GM12878 (cell line): Measurements from ENCODE around the gene SDF4. TPM values are rescaled to one million over a fixed set of nuclear protein-coding genes. Genes with fewer than 3 reads are reported as not detected.

Source experiments
- CREM ChIP-seq: IDR thresholded peaks from 2 replicates; pipeline ENCODE4 v1.6.1; 2014; ENCODE audit warnings: antibody characterized with exemption, low read depth
- EED ChIP-seq: sonication (generic); IDR thresholded peaks from 2 replicates; pipeline ENCODE4 v1.6.1; 2016; ENCODE audit warnings: antibody characterized with exemption, low read depth
- EGR1 ChIP-seq, 2 experiments: IDR thresholded peaks; 1 replicate in 1 of 2; 2 replicates in 1 of 2; pipeline ENCODE4 v1.6.1; 2011 to 2012; ENCODE audit warnings: low read depth in 2 of 2, low read length in 2 of 2, borderline replicate concordance in 1 of 2, mild to moderate bottlenecking in 1 of 2, moderate library complexity in 1 of 2
- FOXM1 ChIP-seq: IDR thresholded peaks from 2 replicates; pipeline ENCODE4 v1.6.1; 2012; ENCODE audit warnings: low read depth, mild to moderate bottlenecking, inconsistent platforms, low read length, moderate library complexity
- GABPA ChIP-seq: IDR thresholded peaks from 2 replicates; pipeline ENCODE4 v1.6.1; 2014; ENCODE audit warnings: antibody characterized with exemption, low read depth, mild to moderate bottlenecking, inconsistent platforms
- HDAC2 ChIP-seq: fragments of 200-600 bp; sonication (generic); IDR thresholded peaks from 2 replicates; pipeline ENCODE4 v1.6.1; 2017
- IRF4 ChIP-seq: IDR thresholded peaks from 2 replicates; pipeline ENCODE4 v1.6.1; 2011; ENCODE audit warnings: low read depth, low read length
- NR2C2 ChIP-seq: IDR thresholded peaks from 2 replicates; pipeline ENCODE4 v1.6.1; 2011; ENCODE audit warnings: borderline replicate concordance, low read depth; ENCODE audit not compliant: control insufficient read depth, insufficient read length
- PAX5 ChIP-seq: IDR thresholded peaks from 2 replicates; pipeline ENCODE4 v1.6.1; 2011; ENCODE audit warnings: low read depth, low read length, borderline replicate concordance
- PML ChIP-seq: IDR thresholded peaks from 2 replicates; pipeline ENCODE4 v1.6.1; 2012; ENCODE audit warnings: low read length, inconsistent platforms
- POLR2AphosphoS5 ChIP-seq: IDR thresholded peaks from 2 replicates; pipeline ENCODE4 v1.6.1; 2011; ENCODE audit warnings: mild to moderate bottlenecking, low read length, inconsistent platforms
- RB1 ChIP-seq: fragments of 450-650 bp; formaldehyde crosslinking; IDR thresholded peaks from 2 replicates; pipeline ENCODE4 v1.6.1; 2017; ENCODE audit warnings: mild to moderate bottlenecking, borderline replicate concordance
- SIN3A ChIP-seq: IDR thresholded peaks from 2 replicates; pipeline ENCODE4 v1.6.1; 2012; ENCODE audit warnings: low read depth, low read length, improper control_type of control experiment
- STAT1 ChIP-seq: fragments of 450-650 bp; conservative IDR thresholded peaks from 2 replicates; pipeline ENCODE4 v1.6.1; 2014; ENCODE audit warnings: antibody characterized with exemption, mild to moderate bottlenecking
- ZNF207 ChIP-seq: fragments of 450-650 bp; IDR thresholded peaks from 2 replicates; pipeline ENCODE4 v1.6.1; 2014; ENCODE audit warnings: antibody characterized with exemption, mild to moderate bottlenecking, borderline replicate concordance
- ZSCAN29 ChIP-seq: fragments of 450-650 bp; IDR thresholded peaks from 2 replicates; pipeline ENCODE4 v1.6.1; 2017; ENCODE audit warnings: mild to moderate bottlenecking, moderate library complexity
- polyA plus RNA-seq, 11 experiments: library from polyadenylated mRNA; depleted of rRNA in 4 of 11; unstranded in 6 of 11; stranded (reverse) in 5 of 11; fragments of >200 nt; fragmentation: Nextera tagmentation in 4 of 11; fragmentation: Illumina TruSeq in 1 of 11; extraction: Ambion mirVana in 4 of 11; extraction: Trizol in 1 of 11; gene quantifications; 1 replicate in 1 of 11; 2 replicates in 10 of 11; pipeline versions ENCODE4 v1.2.1 to v1.2.3, GENCODE V29; 2011 to 2016; ENCODE audit warnings: inconsistent platforms in 2 of 11, missing spikeins in 2 of 11, low read depth in 1 of 11
- total RNA-seq, 4 experiments: library from RNA; depleted of rRNA in 3 of 4; stranded (reverse); fragments of >200 nt in 3 of 4; fragmentation: Illumina TruSeq in 1 of 4; extraction: Trizol in 1 of 4; gene quantifications; 2 replicates each; pipeline versions ENCODE4 v1.2.1 to v1.2.3, GENCODE V29; 2013 to 2021
- TF ChIP-seq, protein P1 (sequence below): IDR thresholded peaks from 2 replicates; pipeline ENCODE4 v1.6.1; 2012; ENCODE audit warnings: low read depth, low read length, improper control_type of control experiment
- TF ChIP-seq, protein P2 (sequence below): fragments of 450-650 bp; IDR thresholded peaks from 2 replicates; pipeline ENCODE4 v1.6.1; 2018; ENCODE audit warnings: mild to moderate bottlenecking, low read depth, moderate library complexity; ENCODE audit not compliant: partially characterized antibody
- TF ChIP-seq, protein P3 (sequence below): fragments of 450-650 bp; formaldehyde crosslinking; IDR thresholded peaks from 2 replicates; pipeline ENCODE4 v1.4.0; 2020; ENCODE audit warnings: mild to moderate bottlenecking, moderate library complexity
- TF ChIP-seq, protein P4 (sequence below): fragments of 450-650 bp; IDR thresholded peaks from 2 replicates; pipeline ENCODE4 v1.6.1; 2014; ENCODE audit warnings: mild to moderate bottlenecking
- TF ChIP-seq, protein P5 (sequence below): IDR thresholded peaks from 2 replicates; pipeline ENCODE4 v1.6.1; 2011; ENCODE audit warnings: low read depth, mild to moderate bottlenecking, low read length, moderate library complexity, borderline replicate concordance; ENCODE audit errors: extremely low read depth

SDF4 gene
- total and polyA plus RNA-seq, 10 of the 15 experiments (the other 5 are each of a cell fraction or from before 2014, with no cell fraction given): 0.44 to 97.2 (median 40.2) TPM

DNA sequence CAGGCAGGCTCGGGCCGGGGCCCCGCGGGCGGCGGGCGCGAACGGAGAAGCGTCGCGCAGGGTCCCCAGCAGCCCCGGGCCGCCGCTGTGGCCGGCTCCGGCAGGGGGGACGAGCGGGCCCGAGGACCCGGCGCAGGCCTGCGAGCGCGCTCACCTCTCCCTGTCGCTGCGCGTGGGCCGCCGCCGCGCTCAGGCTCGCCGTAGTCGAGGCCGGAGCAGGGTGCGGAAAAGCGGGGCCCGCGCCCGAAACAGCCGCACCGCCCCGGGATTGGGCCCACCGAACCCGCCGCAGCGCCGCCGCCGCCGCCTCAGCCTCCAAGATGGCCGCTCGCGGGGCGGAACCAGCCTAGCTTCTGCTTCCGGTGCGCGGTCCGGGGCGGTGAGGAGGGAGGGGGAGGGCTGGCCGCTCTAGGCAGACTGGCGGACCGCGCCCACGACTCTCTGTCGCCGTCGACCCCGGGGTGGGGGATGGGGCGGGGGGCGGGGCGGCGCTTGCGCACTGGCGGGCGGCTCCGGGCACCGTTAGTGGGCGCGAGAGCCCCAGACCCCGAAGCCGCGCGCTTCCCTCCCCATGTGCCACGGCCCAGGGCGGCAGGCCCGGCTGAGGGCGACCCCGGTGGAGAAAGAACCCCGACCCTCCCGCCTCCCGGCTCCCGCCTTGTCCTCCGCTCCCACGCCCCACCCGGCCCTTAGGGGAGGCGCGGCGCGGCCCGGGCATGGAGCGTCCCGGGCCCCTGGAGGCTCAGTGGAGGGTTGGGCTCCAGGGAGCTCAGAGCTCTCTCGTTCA is 41.9 kb upstream of the SDF4 start, which contains the start of gene UBE2J2 (continued):
- TF ChIP-seq, protein P1, sequence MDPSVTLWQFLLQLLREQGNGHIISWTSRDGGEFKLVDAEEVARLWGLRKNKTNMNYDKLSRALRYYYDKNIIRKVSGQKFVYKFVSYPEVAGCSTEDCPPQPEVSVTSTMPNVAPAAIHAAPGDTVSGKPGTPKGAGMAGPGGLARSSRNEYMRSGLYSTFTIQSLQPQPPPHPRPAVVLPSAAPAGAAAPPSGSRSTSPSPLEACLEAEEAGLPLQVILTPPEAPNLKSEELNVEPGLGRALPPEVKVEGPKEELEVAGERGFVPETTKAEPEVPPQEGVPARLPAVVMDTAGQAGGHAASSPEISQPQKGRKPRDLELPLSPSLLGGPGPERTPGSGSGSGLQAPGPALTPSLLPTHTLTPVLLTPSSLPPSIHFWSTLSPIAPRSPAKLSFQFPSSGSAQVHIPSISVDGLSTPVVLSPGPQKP: peak; percentile 55; the same call in 1 of the 2 replicates
- TF ChIP-seq, protein P2, sequence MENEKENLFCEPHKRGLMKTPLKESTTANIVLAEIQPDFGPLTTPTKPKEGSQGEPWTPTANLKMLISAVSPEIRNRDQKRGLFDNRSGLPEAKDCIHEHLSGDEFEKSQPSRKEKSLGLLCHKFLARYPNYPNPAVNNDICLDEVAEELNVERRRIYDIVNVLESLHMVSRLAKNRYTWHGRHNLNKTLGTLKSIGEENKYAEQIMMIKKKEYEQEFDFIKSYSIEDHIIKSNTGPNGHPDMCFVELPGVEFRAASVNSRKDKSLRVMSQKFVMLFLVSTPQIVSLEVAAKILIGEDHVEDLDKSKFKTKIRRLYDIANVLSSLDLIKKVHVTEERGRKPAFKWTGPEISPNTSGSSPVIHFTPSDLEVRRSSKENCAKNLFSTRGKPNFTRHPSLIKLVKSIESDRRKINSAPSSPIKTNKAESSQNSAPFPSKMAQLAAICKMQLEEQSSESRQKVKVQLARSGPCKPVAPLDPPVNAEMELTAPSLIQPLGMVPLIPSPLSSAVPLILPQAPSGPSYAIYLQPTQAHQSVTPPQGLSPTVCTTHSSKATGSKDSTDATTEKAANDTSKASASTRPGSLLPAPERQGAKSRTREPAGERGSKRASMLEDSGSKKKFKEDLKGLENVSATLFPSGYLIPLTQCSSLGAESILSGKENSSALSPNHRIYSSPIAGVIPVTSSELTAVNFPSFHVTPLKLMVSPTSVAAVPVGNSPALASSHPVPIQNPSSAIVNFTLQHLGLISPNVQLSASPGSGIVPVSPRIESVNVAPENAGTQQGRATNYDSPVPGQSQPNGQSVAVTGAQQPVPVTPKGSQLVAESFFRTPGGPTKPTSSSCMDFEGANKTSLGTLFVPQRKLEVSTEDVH: no peak
- TF ChIP-seq PAX5: 0 out of 2 replicates have a peak, but pooled peaks have one; percentile 30
- peak in 1 of 2 experiments; percentile 95; a peak in 2 of 3 replicates for TF ChIP-seq EGR1 (IDR thresholded peaks at IDR 0.05; ENCODE audit: borderline replicate concordance in 1 of 2, low read depth in 2 of 2, low read length in 2 of 2)
- TF ChIP-seq, protein P3, sequence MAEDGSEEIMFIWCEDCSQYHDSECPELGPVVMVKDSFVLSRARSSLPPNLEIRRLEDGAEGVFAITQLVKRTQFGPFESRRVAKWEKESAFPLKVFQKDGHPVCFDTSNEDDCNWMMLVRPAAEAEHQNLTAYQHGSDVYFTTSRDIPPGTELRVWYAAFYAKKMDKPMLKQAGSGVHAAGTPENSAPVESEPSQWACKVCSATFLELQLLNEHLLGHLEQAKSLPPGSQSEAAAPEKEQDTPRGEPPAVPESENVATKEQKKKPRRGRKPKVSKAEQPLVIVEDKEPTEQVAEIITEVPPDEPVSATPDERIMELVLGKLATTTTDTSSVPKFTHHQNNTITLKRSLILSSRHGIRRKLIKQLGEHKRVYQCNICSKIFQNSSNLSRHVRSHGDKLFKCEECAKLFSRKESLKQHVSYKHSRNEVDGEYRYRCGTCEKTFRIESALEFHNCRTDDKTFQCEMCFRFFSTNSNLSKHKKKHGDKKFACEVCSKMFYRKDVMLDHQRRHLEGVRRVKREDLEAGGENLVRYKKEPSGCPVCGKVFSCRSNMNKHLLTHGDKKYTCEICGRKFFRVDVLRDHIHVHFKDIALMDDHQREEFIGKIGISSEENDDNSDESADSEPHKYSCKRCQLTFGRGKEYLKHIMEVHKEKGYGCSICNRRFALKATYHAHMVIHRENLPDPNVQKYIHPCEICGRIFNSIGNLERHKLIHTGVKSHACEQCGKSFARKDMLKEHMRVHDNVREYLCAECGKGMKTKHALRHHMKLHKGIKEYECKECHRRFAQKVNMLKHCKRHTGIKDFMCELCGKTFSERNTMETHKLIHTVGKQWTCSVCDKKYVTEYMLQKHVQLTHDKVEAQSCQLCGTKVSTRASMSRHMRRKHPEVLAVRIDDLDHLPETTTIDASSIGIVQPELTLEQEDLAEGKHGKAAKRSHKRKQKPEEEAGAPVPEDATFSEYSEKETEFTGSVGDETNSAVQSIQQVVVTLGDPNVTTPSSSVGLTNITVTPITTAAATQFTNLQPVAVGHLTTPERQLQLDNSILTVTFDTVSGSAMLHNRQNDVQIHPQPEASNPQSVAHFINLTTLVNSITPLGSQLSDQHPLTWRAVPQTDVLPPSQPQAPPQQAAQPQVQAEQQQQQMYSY (CRISPR knock-in tag): no peak
- TF ChIP-seq, protein P4, sequence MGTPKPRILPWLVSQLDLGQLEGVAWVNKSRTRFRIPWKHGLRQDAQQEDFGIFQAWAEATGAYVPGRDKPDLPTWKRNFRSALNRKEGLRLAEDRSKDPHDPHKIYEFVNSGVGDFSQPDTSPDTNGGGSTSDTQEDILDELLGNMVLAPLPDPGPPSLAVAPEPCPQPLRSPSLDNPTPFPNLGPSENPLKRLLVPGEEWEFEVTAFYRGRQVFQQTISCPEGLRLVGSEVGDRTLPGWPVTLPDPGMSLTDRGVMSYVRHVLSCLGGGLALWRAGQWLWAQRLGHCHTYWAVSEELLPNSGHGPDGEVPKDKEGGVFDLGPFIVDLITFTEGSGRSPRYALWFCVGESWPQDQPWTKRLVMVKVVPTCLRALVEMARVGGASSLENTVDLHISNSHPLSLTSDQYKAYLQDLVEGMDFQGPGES: no peak
- TF ChIP-seq HDAC2: no peak
- TF ChIP-seq STAT1: no peak; the same call in 1 of the 2 replicates
- no peak for TF ChIP-seq FOXM1
- TF ChIP-seq RB1: peak; percentile 22; the same call in 1 of the 2 replicates
- peak; percentile 48; the same call in 1 of the 2 replicates for TF ChIP-seq ZSCAN29
- no peak for TF ChIP-seq IRF4
- no peak for TF ChIP-seq PML
- TF ChIP-seq, protein P5, sequence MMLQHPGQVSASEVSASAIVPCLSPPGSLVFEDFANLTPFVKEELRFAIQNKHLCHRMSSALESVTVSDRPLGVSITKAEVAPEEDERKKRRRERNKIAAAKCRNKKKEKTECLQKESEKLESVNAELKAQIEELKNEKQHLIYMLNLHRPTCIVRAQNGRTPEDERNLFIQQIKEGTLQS: no peak
- 0 out of 2 replicates have a peak, but pooled peaks have one; percentile 50 for TF ChIP-seq POLR2AphosphoS5
- TF ChIP-seq SIN3A: no peak
- no peak for TF ChIP-seq EED
- TF ChIP-seq GABPA: peak; percentile 90
- TF ChIP-seq NR2C2: no peak
- TF ChIP-seq CREM: peak; percentile 59; the same call in 1 of the 2 replicates
- TF ChIP-seq ZNF207: 0 out of 2 replicates have a peak, but pooled peaks have one; percentile 39
